Anterior cingulate cortex (tissue), 58 donors: ENCODE measurements around the gene ETFBKMT.
A peak's percentile ranks its signal among the peaks of the same experiment; 100 is the strongest.
"Not testable (repeated sequence)": the region's sequence is repeated elsewhere in the genome, so short reads cannot be mapped to it uniquely, and the experiment has no call there.

Experiments used
- DNase-seq, 58 donors: peaks; one replicate each; lab custom pipeline; 2025; lab: John Stamatoyannopoulos, UW

The ETFBKMT gene

DNA sequence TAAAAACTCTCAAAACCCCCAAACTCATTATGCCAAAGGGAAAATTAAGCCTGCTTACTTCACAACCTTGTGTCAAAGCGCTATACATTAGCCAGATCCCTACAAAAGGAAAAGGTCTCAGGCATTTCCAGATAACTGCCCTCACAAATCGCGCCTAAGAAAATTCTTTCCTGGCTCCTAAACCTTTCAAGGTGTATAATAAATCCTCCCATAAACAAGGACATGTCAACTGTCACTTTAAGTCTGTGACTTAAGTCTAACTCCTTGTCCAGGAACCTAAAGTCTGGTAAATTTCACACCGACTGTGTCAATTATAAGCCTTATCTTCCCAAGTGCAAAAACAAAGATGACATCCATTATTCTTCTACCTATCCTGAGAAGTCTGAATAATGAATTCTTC lies 4.3 kb upstream of the ETFBKMT start:
- DNase-seq, result no peak

DNA sequence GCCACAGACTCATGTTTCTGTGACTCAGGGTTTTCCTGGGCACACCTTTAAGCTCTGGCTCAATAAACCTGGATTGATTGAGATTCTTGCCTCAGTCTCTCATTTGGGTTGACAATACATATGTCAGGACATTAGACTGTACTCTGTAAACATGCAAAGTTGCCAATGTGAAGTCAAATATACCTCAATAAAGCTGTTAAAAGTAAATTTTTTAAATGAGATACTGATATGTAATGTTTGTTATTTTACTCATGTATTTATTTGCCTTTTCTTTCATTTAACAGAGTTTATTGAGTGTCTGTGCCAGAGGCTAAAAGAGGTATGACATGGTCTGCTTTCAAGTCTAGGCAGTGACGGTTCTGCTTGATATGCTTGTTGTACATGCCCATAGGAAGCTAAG lies 3.7 kb upstream of the ETFBKMT start:
- no peak for DNase-seq

DNA sequence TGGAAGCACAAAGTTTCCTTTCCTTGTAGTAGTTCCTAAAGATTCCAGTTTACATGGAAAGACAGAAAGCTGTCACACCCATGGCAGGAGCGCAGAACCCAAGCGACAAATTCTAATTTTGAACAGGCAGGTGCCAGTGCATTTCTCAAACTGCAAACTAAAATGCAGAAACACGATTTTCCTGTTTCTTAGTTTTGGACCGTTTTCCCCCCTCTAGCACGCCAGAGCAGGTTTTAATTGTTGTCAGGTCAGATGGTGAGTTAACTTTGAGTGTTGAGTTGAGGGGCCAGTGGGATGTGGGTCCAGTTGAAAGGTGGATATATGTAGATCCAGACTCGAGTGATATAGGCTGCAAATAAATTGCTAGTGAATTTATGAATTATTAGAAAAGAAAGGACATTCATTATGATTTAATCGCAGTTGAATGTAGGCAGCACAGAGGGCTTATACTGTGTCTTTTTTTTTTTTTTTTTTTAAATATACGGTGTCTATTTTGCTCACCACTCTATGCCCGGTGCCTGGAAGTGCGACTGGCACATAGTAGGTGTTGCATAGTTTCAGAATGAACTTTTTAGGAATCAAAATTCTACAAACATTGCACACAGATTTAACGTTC lies 909 bp upstream of the ETFBKMT start:
- no peak for DNase-seq

DNA sequence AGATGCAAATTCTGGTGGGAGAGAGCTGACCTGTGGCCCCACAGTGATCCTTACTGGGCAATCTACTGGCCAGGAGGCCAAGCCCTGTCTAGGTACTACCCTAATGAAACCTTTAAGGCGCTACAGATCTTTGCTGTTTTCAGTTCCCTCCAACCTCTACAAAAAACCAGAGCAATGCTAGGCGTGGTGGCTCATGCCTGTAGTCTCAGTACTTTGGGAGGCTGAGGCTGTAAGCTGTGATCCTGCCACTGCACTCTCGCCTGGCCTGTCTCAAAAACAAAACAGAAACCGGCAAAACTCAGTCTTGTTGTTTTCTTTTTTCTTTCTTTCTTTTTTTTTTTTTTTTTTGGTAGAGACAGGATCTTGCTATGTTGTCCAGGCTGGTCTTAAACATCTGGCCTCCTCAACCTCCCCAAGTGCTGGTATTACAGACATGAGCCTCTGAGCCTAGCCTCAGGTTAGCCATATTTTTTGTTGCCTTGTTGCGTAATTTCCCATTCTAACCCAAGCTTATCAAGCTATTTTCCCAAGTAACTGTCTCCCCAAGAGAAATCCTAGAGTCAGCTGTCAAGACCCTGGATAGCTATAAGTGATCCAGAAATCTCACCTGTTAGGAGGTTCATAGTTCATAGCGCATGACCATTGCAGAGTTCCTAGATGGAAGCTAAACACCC lies 2.8 kb downstream of the ETFBKMT start:
- DNase-seq, result no peak

DNA sequence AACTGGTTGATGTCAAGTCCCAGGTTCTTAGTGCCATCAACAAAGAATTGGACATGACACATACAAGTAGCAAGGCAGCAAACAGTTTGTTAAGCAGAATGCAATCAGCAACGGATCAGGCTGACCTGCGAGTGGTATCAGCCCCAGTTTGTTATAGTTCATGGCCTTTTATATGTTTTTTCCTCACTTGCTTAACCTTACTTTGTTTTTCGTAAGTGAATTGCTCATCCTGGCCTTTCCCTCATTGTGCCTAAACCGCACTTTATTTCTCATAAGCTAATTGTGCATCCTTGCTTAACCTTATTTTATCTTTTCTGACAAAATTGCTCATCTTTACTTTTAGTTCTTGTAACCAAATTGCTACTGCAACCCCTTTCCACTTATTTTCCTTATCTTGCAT lies 4.1 kb downstream of the ETFBKMT start:
- DNase-seq, result no peak

DNA sequence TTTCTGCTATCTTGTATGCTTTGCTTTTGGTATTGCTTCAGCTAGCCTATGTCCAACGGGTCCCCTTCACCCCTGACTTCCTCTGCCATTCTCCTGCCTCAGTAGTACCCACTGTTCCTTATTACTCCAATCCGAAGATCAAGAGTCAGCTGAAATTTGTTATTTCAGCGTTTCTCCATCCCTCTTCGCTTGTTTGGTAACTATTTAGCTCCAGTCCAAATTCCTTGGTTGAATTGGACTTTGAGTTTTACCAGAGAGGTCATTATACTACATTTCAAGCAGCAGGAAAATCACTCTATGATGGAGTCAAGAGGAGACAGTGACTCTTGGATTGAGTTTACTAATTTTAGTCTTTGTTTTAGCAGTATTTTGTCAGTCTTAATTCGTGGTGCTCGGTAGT lies 4.5 kb downstream of the ETFBKMT start:
- no peak for DNase-seq

DNA sequence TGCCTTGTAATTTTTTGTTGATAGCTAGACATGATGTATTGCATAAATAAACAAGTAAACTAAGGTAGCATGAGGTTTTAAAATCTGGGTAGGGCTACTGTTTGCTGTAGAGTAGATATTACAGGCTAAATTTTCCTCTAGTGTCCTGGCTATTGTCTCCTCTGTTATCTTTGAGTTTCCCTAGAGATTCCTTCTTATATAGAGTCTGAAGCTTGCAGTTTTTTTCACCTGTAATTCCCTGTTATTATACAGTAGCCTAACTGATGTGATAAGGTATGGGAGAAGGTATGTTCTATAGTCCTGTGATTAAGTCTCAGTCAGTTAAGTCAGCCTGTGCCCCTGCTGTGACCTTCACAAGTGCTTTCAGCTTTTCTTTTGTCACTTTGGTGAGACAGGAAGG lies 9.5 kb downstream of the ETFBKMT start:
- DNase-seq, result no peak

DNA sequence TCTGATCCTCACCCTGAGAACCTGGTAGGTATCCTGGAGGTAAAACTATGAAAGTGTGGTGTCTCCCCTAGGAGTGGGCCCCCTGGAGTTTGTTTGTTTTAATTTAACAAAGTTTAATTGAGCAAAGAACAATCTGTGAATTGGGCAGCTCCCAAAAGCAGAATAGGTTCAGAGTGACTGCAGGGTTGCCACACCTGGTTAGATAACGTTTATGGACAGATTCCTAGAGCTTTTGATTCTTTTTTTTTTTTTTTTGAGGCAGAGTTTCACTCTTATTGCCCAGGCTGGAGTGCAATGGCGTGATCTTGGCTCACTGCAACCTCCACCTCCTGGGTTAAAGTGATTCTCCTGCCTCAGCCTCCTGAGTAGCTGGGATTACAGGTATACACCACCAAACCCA lies 10.1 kb downstream of the ETFBKMT start:
- DNase-seq, result not testable (repeated sequence)

DNA sequence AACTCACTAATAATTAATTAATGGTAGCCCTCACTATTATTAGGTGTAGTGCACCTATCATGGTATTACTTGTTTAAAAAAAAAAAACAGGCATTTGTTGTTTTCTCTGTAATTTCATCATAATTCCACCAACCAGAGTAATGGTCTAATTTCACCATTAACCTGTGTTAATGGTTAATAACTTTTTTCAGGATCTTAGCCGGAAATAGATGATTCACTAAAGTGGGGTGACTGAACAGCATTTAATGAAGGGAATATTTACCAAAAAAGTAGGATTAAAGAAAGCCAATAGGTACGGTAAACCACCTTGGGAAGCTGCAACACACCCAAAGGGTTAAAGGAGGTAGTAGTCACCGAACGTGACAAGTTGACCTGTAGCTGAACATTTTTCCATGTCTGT lies 13.0 kb downstream of the ETFBKMT start:
- no peak for DNase-seq

DNA sequence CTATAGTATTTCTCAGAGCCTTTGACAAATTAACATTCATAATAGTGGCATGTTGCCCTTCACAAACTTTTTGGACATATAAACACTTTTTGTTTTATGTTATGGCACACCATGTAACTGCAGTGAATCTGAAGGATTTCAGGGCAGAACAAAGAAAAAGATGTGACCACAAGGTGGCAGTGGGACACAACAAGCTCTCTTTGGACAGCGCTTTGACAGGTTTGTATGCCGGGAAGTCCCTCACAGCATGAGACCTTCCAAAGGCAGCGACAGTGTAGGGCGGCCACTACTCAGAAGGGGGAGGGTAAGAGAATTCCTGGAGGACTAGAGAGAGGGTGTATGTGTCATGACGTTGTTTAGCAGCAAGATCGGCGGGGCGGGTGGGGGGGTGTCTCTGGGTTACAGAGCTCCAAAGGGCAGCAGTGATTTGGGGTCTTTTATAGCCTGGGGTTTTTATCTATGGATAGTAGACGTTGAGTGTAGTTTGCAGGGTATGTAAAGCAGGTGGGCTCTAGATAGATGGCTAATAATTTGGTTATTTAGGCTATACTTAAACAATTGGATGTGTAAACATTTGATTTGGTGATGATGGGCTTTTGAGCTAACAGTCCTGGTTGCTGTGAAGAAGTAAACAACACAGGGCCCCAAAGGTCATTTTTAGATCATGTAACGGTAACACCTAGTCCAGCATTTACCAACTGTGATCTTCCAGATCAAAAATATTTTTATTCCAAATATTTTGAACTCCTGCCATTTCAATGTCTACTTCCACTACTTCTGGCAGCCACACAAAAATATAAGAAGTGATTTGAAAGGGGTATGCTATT lies 22.9 kb downstream of the ETFBKMT start:
- DNase-seq, result peak in 7 of 58 donors; percentile 1 to 9 (median 5)

DNA sequence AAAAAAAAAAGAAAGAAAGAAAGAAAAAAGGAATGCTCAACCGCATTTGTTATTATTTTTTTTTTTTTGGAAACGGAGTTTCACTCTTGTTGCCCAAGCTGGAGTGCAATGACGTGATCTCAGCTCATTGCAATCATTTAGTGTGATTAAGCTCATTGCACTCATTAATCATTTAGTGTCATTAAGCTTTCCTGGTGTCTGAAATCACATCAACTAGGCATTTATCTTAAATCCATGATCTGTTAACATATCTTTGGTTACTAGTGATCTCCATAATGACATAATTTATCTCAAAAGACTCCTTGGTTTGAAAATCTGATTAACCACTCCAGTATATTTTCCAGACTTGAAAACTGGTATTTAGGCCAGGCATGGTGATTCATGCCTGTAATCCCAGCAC lies 26.3 kb downstream of the ETFBKMT start:
- no peak for DNase-seq

DNA sequence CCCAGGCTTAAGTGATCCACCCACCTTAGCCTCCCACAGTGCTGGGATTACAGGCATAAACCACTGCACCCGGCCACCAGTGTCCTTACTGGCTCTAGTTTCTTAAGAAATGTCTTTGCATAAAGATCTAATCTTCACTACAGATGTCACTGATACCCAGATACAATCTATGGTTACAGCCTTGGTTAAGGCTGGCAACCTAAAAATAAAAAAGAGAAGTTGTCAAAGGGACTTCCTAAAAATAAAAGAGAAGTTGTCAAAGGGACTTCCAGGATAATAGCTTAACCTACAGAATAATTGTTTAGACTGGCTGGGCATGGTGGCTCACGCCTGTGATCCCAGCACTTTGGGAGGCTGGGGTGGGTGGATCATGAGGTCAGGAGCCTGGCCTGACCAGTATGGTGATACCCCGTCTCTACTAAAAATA lies 27.6 kb downstream of the ETFBKMT start:
- DNase-seq, result peak in 1 of 58 donors; percentile 29

DNA sequence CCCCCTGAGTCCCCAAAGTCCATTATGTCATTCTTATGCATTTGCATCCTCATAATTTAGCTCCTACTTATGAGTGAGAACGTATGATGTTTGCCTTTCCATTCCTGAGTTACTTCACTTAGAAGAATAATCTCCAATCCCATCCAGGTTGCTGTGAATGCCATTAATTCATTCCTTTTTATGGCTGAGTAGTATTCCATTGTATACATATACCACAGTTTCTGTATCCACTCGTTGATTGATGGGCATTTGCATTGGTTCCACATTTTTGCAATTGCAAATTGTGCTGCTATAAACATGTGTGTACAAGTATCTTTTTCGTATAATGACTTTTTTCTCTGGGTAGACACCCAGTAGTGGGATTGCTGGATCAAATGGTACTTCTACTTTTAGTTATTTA lies 30.4 kb downstream of the ETFBKMT start:
- not testable (repeated sequence) for DNase-seq

DNA sequence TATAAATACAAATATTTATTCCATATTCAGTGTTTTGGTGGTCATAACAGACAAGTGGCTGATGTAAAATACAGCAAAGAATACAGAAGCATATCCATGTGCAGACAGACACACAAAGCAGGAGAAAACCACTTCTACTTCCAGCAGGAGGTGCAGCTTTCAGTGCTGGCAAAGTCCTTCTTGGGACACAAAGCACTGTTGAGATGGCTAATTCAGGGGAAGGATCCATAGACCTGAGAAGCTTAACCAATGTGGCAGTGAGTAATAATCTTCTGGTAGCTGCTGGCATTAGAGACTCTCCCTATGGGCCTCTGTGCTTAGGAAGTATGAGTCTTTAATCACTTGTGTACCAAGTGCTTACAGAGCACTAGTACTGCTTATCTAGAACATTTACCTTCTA lies 42.6 kb downstream of the ETFBKMT start:
- DNase-seq, result no peak

DNA sequence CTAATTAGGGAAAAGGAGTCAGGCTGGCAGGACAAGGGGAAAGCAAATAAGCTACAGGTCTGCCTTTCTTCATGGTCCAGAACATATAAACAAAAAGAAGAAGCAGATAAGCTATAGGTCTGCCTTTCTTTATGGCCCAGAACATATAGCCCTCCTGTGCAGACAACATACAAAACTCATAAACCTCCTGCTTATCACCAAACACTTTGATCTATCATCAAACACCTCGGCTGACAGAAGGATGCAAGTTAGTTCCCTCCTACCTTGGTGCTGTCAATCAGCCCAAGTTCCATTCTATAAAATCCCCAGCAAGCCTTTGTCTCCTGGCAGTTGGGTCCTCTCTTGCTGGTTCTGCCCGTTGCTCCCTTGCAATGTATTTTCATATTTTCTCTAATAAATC lies 46.1 kb downstream of the ETFBKMT start:
- DNase-seq, result no peak

DNA sequence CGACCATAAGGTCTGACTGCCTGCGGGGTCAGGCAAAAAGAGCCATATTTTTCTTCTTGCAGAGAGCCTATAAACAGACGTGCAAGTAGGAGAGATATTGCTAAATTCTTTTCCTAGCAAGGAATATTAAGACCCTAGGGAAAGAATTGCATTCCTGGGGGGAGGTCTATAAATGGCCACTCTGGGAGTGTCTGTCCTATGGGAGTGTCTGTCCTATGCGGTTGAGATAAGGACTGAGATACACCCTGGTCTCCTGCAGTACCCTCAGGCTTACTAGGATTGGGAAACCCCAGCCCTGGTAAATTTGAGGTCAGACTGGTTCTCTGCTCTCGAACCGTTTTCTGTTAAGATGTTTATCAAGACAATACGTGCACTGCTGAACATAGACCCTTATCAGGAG lies 48.6 kb downstream of the ETFBKMT start:
- DNase-seq, result not testable (repeated sequence)

DNA sequence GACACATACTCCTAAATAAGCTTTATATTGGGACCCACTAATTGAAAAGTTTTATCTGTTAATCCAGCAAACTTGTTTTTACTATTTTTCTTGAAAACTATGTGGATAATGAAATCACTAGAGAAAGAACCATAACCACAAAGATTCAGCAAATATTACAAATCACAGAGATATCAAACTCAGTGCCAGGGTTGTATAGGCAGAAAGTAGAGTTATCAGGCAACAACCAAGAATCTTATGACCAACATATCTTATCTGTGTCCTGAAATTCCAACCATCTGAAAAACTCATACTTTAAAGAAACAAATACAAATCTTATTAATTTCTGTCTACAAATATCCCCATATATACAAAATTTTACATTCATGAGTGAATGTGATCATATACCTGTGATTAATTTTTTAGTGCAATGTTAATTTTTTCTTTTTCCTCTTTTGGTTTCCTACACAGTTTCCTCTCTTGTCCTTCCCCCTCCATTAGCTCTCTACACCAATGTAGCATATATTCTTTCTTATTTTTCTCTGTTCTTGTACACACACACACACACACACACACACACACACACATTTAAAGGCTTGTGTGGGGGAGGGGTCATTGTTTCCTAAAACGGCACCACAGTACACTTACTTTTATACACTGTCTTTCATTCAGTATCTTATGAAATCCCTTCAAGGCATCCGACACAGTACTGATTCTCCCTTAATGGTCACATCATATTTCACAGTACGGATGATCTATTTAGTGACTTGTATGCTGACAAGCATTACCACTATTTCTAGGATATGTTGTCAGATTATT lies 50.7 kb downstream of the ETFBKMT start:
- DNase-seq, result no peak

DNA sequence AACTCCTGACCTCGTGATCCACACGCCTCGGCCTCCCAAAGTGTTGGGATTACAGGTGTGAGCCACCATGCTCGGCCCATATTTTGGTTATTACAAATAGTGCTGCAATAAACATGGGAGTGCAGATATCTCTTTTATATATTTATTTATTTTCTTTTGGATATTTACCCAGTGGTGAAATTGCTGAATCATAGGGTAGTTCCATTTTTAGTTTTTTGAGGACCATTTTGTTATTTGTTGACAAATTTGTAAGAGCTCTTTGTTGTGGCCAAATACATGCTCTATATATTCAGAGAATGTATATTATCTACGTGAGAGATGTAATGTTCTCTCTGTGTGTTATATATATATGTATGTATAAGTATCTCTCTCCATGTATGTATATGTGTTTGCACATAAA lies 53.4 kb downstream of the ETFBKMT start:
- DNase-seq, result no peak

DNA sequence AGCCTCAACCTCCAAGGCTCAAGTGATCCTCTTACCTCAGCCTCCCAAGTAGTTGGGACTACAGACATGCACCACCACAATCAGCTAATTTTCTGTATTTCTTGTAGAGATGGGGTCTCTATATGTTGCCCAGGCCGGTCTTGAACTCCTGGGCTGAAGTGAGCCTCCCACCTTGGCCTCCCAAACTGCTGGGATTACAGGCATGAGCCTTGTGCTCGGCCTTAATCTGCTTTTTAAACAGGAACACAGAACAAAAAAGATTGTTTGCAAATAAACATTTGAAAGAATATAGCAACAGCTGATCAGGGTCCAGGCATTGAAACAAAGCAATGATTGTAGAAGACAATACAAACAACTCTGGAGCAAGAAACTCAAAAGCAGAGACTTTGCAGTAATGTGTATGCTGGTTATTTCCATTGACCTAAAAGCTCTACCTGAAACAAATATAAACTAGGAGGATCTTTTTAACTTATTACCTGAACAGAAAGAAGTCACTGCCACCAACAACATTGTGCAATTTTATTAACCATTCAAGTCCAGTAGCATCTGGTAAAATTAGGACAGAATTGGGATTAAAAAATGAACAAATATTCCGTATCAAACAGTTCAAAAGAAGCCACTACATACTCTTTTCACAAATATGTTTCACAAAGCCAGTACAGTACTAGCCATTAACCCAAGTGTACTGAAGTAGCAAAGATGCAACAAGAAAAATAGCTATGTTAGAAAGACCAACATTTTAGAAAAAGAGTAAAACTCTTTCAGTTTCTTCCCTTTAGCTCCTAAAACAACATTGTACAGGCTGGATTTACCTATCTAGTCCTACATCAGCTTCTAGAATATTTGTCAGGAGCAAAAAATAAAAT lies 55.2 kb downstream of the ETFBKMT start:
- DNase-seq, result no peak

DNA sequence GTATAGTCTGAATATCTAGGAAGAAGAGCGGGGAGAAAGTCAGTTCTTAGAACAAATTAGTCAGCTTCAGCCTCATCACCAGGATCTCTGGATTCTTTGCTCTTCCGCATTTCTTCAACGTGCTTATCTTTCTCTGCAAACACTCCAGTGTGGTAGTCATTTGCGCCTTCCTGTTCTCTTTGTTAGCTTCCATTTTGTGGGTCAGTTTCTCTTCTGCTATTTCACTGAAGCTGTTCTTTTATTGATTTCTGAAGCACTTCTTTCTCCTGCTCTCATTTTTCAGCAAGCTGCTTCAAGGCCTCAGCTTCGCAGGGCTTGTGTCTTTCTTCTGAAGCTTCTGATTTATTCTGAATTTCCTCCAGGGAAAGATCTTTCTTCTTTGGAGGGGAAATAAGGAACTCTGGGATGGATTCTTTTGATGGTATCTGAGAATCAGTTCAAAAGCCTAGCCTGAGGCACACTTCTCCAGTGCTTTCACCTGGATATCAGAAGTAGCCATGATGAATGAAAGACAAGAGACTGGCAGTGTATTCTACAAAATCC lies 55.9 kb downstream of the ETFBKMT start:
- DNase-seq, result peak in 1 of 58 donors; percentile 4
